Bronchial epithelial cell (primary cell): ENCODE data around the gene CERS3. TPM values are rescaled to one million over a fixed set of nuclear protein-coding genes. Genes with fewer than 3 reads are reported as not detected.

ENCODE experiments used
- DNase-seq: peaks from one replicate; pipeline ENCODE4 v3.0.0-alpha.2; 2010; ENCODE audit warnings: low read depth
- FAIRE-seq: peaks from 2 replicates; lab custom pipeline; 2011; peaks lifted over from hg19 to GRCh38; lab: Jason Lieb, UNC
- H3K27me3 ChIP-seq: 2 replicates; pipeline ENCODE4 v1.5.1; 2011; ENCODE audit warnings: low read length; ENCODE audit not compliant: control insufficient read depth, insufficient read depth
- H3K36me3 ChIP-seq: 2 replicates; pipeline ENCODE4 v1.5.1; 2011; ENCODE audit warnings: low read length; ENCODE audit not compliant: control insufficient read depth, insufficient read depth
- H3K4me3 ChIP-seq: 2 replicates; pipeline ENCODE4 v1.5.1; 2011; ENCODE audit warnings: mild to moderate bottlenecking, low read depth, low read length, control low read depth
- total RNA-seq: library from RNA; depleted of rRNA; stranded (reverse); fragments of >200 nt; gene quantifications from 2 replicates; pipeline ENCODE4 v1.2.1, GENCODE V29; 2014
- TF ChIP-seq, protein P1 (sequence below): IDR thresholded peaks from 2 replicates; pipeline ENCODE4 v1.5.1; 2011; ENCODE audit warnings: mild to moderate bottlenecking, moderate library complexity, low read length, control low read depth, inconsistent platforms; ENCODE audit not compliant: insufficient read depth, severe bottlenecking

Gene CERS3
- 4.7 and 27.3 TPM in 2 replicates for total RNA-seq

DNA sequence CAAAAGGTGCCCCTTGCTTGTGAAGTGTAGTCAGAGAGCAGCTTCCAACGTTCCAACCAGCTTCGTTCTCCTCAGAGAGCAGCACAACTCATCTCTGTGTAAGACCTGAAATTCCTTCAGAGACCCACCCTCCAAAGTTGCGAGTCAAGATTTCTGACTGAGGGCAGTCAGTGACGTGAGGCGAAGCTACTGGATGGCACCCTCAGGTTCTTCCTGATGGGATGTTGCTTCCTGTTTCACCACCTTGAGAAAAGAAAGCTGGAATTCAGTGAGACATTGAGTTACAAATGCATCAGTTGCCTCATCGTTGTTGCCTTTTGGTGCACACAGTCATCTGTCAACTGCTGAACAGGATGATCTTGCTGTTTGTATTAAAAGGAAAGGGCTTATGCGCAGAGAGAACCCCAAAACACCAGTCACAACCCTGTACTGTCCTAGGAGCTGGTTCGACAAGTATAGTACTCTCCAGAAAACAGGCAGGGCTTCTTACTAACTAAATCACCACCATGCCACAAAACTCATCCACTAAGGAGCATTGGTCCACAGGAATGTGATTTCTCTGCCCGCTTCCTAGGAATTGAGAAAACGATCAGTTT lies at the start of gene CERS3:
CERS3 (minus strand) TSS at position 118 of the 596 bp plus-strand sequence. CDS start 27,101 bp downstream, outside the sequence.
- Histone ChIP-seq H3K36me3 (no peaks in the 10 kb centered on the region), H3K27me3 (no peaks in the 10 kb centered on the region), H3K4me3 (peak within 1 kb of the TSS; percentile 4)
- FAIRE-seq: peak; percentile 100
- peak; percentile 69 for DNase-seq
- TF ChIP-seq, protein P1, sequence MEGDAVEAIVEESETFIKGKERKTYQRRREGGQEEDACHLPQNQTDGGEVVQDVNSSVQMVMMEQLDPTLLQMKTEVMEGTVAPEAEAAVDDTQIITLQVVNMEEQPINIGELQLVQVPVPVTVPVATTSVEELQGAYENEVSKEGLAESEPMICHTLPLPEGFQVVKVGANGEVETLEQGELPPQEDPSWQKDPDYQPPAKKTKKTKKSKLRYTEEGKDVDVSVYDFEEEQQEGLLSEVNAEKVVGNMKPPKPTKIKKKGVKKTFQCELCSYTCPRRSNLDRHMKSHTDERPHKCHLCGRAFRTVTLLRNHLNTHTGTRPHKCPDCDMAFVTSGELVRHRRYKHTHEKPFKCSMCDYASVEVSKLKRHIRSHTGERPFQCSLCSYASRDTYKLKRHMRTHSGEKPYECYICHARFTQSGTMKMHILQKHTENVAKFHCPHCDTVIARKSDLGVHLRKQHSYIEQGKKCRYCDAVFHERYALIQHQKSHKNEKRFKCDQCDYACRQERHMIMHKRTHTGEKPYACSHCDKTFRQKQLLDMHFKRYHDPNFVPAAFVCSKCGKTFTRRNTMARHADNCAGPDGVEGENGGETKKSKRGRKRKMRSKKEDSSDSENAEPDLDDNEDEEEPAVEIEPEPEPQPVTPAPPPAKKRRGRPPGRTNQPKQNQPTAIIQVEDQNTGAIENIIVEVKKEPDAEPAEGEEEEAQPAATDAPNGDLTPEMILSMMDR: no peak

DNA sequence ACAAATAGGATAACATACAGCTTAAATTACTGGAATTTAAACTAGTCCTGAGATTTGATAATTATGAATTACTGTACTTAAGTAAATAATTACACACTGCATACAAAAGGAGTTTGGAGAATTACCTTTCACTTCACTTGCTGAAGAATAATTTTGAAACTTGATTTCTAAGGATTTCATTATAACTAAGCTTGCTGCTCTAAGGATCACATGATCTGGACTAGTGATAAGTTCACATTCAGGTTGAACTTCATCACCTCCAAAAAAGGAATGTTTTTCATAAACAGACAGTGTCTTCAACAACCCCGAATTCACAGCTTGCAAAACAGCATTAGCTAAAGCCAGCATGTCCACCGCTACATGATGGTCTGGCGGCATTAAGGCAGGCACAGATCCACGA lies 44.8 kb upstream of the CERS3 start:
- TF ChIP-seq, protein P1: no peak
- no peaks in the 10 kb centered on the region for H3K27me3 ChIP-seq
- no peak for FAIRE-seq
- peaks cover 6% of the 10 kb centered on the region for H3K36me3 ChIP-seq
- H3K4me3 ChIP-seq: no peak overlapping the region
- DNase-seq: no peak

DNA sequence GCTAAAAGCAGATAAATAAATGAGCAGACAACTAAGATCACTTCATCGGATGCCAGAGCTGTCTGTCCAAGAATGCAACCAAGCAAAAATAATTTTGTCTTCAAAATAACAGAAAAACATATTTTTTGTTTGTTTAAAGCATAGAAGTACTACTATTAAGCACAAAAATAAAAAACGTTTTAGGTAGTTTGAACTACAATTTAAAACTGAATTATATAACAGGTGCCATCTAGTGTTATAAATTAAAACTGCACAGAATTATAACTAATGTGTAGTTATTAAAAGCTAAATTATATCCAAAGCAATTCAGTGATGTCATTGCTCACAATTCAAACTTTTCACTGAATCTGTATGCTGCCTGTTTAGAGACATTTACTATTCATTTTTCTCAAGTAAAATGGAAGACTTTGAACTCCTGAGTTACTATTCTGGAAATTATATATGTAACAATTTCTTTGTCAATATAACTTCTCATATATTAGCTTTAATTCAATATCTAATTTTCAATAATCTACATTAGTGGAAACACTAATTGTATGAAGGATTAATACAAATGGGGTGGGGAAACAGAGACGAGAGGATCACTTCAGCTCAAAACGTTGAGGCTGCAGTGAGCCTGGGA lies 43.7 kb upstream of the CERS3 start:
- FAIRE-seq: no peak
- H3K36me3 ChIP-seq: peaks cover 6% of the 10 kb centered on the region
- TF ChIP-seq, protein P1: peak; percentile 1

DNA sequence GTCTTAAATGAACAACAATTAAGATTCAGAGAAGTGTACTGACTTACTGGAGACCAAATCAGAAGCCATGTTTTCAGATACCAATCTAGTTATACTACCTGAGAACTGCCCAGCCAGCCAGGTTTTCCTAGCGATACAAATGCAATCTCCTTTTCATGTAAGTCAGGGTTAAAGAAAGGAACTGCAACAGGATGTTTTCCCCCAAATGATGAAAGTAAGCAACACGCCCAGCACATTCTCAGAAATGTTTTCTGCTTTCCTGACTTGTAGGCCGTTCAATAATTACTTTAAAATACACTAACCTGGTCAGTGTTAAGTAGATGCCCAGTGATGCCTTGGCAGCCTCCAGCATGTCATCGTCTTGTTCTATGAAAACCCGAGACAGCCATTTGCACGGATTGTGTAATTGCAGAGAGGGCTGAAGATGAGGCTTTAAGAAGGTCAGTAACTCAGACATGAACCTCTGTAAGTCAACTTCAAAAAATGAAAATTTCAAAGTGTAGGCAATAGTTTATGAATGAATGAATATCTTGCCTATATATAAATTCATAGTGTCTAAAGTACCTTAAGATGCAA lies 42.9 kb upstream of the CERS3 start:
- Histone ChIP-seq H3K4me3 (no peak overlapping the region), H3K27me3 (no peaks in the 10 kb centered on the region), H3K36me3 (peaks cover 6% of the 10 kb centered on the region)
- FAIRE-seq (no peak), DNase-seq (no peak)
- TF ChIP-seq, protein P1: no peak

More for the DNA sequence above, 43.7 kb upstream of the CERS3 start:
- peak; percentile 40 for DNase-seq
- H3K27me3 ChIP-seq: no peaks in the 10 kb centered on the region
- no peak overlapping the region for H3K4me3 ChIP-seq

DNA sequence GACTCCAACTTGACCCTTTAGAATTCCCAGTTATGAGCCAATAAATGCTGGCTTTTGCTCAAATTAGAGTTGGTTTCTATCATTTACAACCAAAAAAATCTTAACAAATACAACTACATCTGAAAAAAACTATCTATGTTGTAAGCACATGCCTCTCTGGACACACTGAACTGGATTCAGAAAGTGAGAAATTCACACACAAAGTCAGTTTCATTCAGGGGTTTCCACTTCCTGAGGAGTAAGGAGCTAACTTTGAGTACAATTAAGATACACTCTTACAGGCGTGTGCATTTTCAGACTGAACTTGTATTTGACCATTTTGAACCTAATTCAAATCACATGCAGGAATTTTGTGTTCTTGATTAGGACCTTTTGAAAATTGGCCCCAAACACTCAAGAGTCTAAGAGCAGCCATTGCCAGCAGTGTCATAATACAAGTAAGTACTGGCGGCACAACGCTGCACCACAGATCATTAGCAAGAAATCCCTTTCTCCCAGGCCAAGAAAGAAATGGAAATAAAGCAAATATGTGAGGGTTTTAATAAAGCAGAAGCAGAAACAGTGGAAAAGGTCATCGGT lies 42.1 kb upstream of the CERS3 start:
- TF ChIP-seq, protein P1: no peak
- peaks cover 6% of the 10 kb centered on the region for H3K36me3 ChIP-seq
- DNase-seq: no peak

More for the DNA sequence above, 42.1 kb upstream of the CERS3 start:
- no peak overlapping the region for H3K4me3 ChIP-seq
- FAIRE-seq: no peak
- H3K27me3 ChIP-seq: no peaks in the 10 kb centered on the region
